Mesothelial cell of epicardium (in vitro differentiated cells): ENCODE measurements around the gene RAE1. TPM values are rescaled to one million over a fixed set of nuclear protein-coding genes. Genes with fewer than 3 reads are reported as not detected.

Source experiments
- DNase-seq, 2 experiments: peaks; one replicate each; pipeline ENCODE4 v3.0.0; 2021; ENCODE audit warnings: low spot score in 2 of 2; ENCODE audit not compliant: unreplicated experiment in 2 of 2
- H3K27ac Mint-ChIP-seq: 2 replicates; pipeline ENCODE4 v1.8.0; 2021; ENCODE audit warnings: mixed read lengths
- H3K27me3 Mint-ChIP-seq: 2 replicates; pipeline ENCODE4 v1.8.0; 2021; ENCODE audit warnings: low read depth, mixed read lengths
- H3K36me3 Mint-ChIP-seq: 2 replicates; pipeline ENCODE4 v1.8.0; 2021; ENCODE audit warnings: mixed read lengths
- H3K4me1 Mint-ChIP-seq: 2 replicates; pipeline ENCODE4 v1.8.0; 2021; ENCODE audit warnings: mixed read lengths
- H3K4me3 Mint-ChIP-seq: 2 replicates; pipeline ENCODE4 v1.8.0; 2021; ENCODE audit warnings: mild to moderate bottlenecking, moderate library complexity, mixed read lengths
- H3K9me3 Mint-ChIP-seq: 2 replicates; pipeline ENCODE4 v1.8.0; 2021; ENCODE audit warnings: mixed read lengths
- CTCF ChIP-seq: fragments of 200-600 bp; sonication (generic); IDR thresholded peaks from one replicate; pipeline ENCODE4 v1.5.0; 2021; ENCODE audit warnings: antibody characterized with exemption; ENCODE audit not compliant: unreplicated experiment
- total RNA-seq: library from RNA; stranded (reverse); gene quantifications from 3 replicates; pipeline ENCODE4 v1.2.1, GENCODE V29; 2021

The RAE1 gene
- 44.3 to 45.2 TPM (median 44.4 TPM) in 3 replicates for total RNA-seq

DNA sequence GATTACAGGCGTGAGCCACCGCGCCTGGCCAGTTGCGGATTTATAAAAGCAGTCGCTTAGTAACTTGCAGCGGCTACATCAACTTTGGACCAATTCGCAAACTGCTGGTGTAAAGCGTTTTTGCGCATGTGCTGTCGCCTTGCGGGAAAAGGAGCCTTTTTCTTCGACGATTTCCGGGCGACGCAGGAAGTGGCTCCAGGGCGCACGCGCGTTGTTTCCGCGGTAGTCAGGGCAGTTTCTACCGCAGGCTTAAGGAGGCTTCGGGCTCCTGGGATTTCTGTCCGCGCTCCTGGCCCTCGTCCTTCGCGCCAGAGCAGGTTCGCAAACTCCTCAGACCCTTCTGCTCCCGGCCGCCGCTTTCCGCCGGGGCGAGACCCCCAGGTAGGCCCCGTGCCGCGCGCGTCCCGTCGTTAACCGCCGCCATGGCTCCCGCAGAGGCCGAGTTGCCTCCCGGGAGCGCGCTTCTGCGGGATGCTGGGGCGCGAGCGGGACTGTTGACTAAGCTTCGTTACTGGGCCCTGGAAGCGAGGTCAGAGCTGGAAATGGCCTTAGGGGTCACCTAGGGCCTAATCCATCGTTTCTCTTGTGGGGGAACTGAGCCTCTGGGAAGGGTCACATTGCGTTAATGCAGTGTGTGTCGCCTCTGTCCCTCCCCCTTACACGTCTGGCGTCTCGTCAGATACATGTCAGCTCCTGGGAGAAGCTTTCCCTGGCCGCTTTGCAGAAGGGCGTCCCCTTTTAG lies at the start of gene RAE1:
RAE1 (plus strand) TSS at position 214 of the 742 bp plus-strand sequence. CDS start 2,784 bp downstream, outside the sequence.
- Mint-ChIP-seq H3K27me3 (no peaks in the 10 kb centered on the region), H3K36me3 (peaks cover 15% of the 10 kb centered on the region), H3K4me3 (peak within 1 kb of the TSS; percentile 86), H3K27ac (peak within 1 kb of the TSS; percentile 85), H3K9me3 (no peaks in the 10 kb centered on the region), H3K4me1 (peaks cover 13% of the 10 kb centered on the region)
- peak; percentile 86 to 92 for DNase-seq
- TF ChIP-seq CTCF, result no peak

DNA sequence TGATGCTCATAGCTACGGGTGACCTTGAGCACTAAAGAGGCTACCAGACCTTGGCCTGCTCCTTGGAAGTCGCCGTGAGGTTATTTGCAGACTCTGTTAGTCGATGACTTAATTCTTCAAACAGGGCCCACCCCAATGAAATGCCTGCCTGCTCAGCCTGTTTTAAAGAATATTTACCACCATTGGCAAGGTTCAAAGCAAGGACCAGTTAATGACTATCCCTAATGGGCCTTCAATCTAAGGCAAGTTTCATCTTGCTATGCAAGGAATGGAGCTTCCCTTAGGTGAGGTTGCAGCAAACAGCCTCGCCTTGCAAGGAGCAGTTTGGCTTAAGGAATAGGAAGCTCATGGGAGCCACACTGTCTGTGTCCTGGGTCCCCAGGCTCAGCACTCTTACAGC lies 44.3 kb upstream of the RAE1 start:
- Mint-ChIP-seq H3K27ac (no peak overlapping the region), H3K9me3 (no peaks in the 10 kb centered on the region), H3K27me3 (no peaks in the 10 kb centered on the region), H3K36me3 (no peaks in the 10 kb centered on the region), H3K4me3 (no peak overlapping the region), H3K4me1 (peaks cover 22% of the 10 kb centered on the region)
- no peak for DNase-seq
- no peak for TF ChIP-seq CTCF

- no peak overlapping the region for H3K27ac Mint-ChIP-seq
- H3K27me3 Mint-ChIP-seq, result no peaks in the 10 kb centered on the region
- peaks cover 22% of the 10 kb centered on the region for H3K4me1 Mint-ChIP-seq
- no peak for TF ChIP-seq CTCF
- H3K36me3 Mint-ChIP-seq, result no peaks in the 10 kb centered on the region
- H3K4me3 Mint-ChIP-seq, result no peak overlapping the region
- DNase-seq, result no peak
- H3K9me3 Mint-ChIP-seq, result no peaks in the 10 kb centered on the region
Measured at GRCh38 chr20:57308451-57309271, 42.4 kb upstream of the RAE1 start.

DNA sequence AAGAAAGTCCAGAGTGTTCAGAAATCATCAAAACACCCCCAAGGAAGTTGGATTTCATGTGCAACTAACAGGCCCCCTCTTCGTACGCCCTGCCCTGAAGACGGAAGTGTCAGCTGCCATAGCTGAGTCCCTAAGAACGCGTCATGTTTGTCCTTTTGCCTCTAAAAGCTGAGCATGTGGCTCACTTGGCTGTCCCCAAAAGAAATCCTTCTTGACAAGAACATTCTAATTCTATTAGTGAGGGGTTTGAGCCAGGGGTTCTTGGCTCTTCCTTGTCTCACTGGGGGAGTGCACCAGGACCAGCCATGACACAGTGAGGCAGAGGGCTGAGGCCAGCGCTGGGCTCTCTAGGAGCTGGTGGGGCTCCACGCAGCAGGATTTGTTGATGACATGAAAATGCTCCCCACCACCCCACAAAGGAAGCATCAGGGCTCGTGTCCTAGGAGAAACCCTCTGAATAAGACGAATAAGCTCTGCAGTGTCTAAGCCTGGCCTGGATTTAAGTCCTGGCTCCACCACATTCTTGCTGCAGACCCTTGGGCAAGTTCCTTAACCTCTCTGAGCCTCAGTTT lies 41.4 kb upstream of the RAE1 start:
- H3K27me3 Mint-ChIP-seq, result no peaks in the 10 kb centered on the region
- DNase-seq, result no peak
- no peak overlapping the region for H3K27ac Mint-ChIP-seq

More for the DNA sequence above, 41.4 kb upstream of the RAE1 start:
- H3K36me3 Mint-ChIP-seq, result no peaks in the 10 kb centered on the region
- peaks cover 22% of the 10 kb centered on the region for H3K4me1 Mint-ChIP-seq
- no peak overlapping the region for H3K4me3 Mint-ChIP-seq
- no peak for TF ChIP-seq CTCF
- H3K9me3 Mint-ChIP-seq, result no peaks in the 10 kb centered on the region
